ENCODE data around the gene TEX2. TPM values are rescaled to one million over a fixed set of nuclear protein-coding genes. Genes with fewer than 3 reads are reported as not detected.

Gene TEX2
- polyA plus RNA-seq, 1 of the 3 experiments (the other 2 are of a cell fraction) = 24.0 TPM

GRCh38 chr17:64155751-64156544 lies 107.1 kb downstream of the TEX2 start:
- no peaks in the 10 kb centered on the region for H3K9me2 ChIP-seq
- ChIA-PET CTCF (interaction anchor here (0.9 to 2.4 kb wide), 6 partner anchors 9 to 130 kb away, joined by 3 to 8 read pairs (median 6); no protein-coding TSS in a partner anchor), POLR2A (interaction anchor here (0.8 to 2.7 kb wide), 3 partner anchors 10 to 11 kb away, joined by 3 to 9 read pairs (median 7); no protein-coding TSS in a partner anchor)
- no peak overlapping the region for H2AFZ ChIP-seq (ENCODE audit: low read depth)
- H3K4me2 ChIP-seq = no peak overlapping the region
- peaks cover 5% of the 10 kb centered on the region for H3F3A ChIP-seq (replicated peaks; ENCODE audit: insufficient read depth)
- H3K36me3 ChIP-seq (replicated peaks in 1 of 2; ENCODE audit: control insufficient read depth in 1 of 2, insufficient read depth in 2 of 2, low read length in 1 of 2) = peaks cover 23 to 89% of the 10 kb centered on the region in 2 experiments
- peaks cover 0 to 59% of the 10 kb centered on the region in 2 experiments; a peak in 2 of 4 replicates for H3K4me1 ChIP-seq (ENCODE audit: control insufficient read depth in 1 of 2, insufficient read depth in 2 of 2, low read depth in 1 of 2, low read length in 1 of 2)
- TF ChIP-seq NFIC (IDR thresholded peaks at IDR 0.05; ENCODE audit: borderline replicate concordance) (no peak), RCOR1 (IDR thresholded peaks at IDR 0.05; ENCODE audit: low read length) (no peak), SMC3 (IDR thresholded peaks at IDR 0.05; ENCODE audit: low read depth, low read length) (no peak), CHD2 (IDR thresholded peaks at IDR 0.05; ENCODE audit: low read length, partially characterized antibody) (no peak), ZBTB33 (IDR thresholded peaks at IDR 0.05; ENCODE audit: borderline replicate concordance, low read depth) (no peak), ELF1 (IDR thresholded peaks at IDR 0.05) (no peak), FOSL2 (IDR thresholded peaks at IDR 0.05; ENCODE audit: borderline replicate concordance, low read depth) (no peak), RFX5 (IDR thresholded peaks at IDR 0.05; ENCODE audit: low read length) (no peak), YY1 (IDR thresholded peaks at IDR 0.05; ENCODE audit: low read depth) (no peak), CTCF (IDR thresholded peaks at IDR 0.05) (no peak), USF1 (IDR thresholded peaks at IDR 0.05; ENCODE audit: borderline replicate concordance, low read depth) (no peak), GATA2 (CRISPR knock-in tag; IDR thresholded peaks at IDR 0.05) (no peak), POLR2AphosphoS5 (IDR thresholded peaks at IDR 0.05; ENCODE audit: low read depth, low read length) (no peak), RXRA (IDR thresholded peaks at IDR 0.05; ENCODE audit: borderline replicate concordance, low read depth) (no peak), GABPA (IDR thresholded peaks at IDR 0.05; ENCODE audit: low read depth) (no peak), PBX3 (IDR thresholded peaks at IDR 0.05) (no peak), NRF1 (IDR thresholded peaks at IDR 0.05; ENCODE audit: low read depth, low read length) (no peak), FOXM1 (IDR thresholded peaks at IDR 0.05; ENCODE audit: low read depth) (no peak), EZH2phosphoT487 (IDR thresholded peaks at IDR 0.05; ENCODE audit: borderline replicate concordance, low read depth) (no peak)
- no peaks in the 10 kb centered on the region for H3K79me2 ChIP-seq (ENCODE audit: insufficient read depth)
- WGBS (ENCODE audit: low lambda C conversion rate) = 88% methylated on average over 10 of the region's 11 CpGs
- no peaks in the 10 kb centered on the region for H4K20me1 ChIP-seq (ENCODE audit: insufficient read depth)
- H3K27ac ChIP-seq (ENCODE audit: low read depth in 2 of 2, low read length in 1 of 2) = peak overlapping the region in 1 of 2 experiments; percentile 72; a peak in 2 of 4 replicates
- H3K9me3 ChIP-seq = no peaks in the 10 kb centered on the region
- DNase-seq = no peak
- H3K9ac ChIP-seq = no peak overlapping the region
- H3K4me3 ChIP-seq (ENCODE audit: low read depth in 2 of 2, low read length in 1 of 2) = no peak overlapping the region
- no peaks in the 10 kb centered on the region for H3K27me3 ChIP-seq (ENCODE audit: insufficient read depth)
